ENCODE data around the gene DOCK3.

DOCK3 gene

DNA sequence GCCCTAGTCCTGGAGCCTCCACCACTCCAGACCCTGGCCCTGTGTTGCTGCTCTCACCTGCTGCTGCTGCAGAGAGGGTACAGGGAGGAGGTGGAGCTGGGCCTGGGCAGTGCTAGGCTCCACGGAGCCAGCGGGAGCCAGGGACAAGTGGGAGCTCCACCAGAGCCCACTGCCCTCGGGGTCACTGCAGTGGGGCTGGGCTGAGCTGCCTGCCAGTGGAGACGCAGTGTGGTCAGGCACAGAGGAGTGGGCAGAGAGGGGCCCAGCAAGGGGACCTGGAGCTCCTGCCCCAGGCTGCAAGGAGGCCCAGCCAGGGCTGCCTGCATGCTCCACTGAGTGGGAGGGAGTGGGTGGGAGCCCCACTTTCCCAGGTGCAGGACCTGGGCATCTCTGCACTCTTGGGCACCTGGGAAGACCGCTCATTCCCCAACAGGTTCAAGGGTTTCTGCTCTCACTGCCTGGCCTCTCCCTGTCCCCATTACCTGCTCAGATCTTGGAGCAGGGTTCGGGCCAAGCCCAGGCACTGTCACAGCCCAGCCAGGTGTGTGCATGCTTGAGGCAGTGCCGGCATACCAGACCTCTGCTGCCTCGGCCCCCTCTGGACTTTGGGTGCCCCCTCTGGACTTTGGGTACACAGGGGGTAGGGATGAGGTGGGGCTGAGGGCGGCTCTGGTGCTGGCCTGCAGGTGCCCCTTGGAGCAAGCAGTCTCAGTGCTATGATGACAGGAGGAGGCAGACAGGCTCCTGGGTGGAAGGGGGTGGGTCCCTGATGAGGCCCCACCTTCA, 308.0 kb downstream of the DOCK3 start:
- FAIRE-seq, result no peak
- TF ChIP-seq POLR2A (IDR thresholded peaks at IDR 0.05; ENCODE audit: low read depth, low read length) (no peak), POLR2AphosphoS5 (IDR thresholded peaks at IDR 0.05; ENCODE audit: low read depth, low read length) (no peak), TAF1 (IDR thresholded peaks at IDR 0.05; ENCODE audit: borderline replicate concordance, low read depth, low read length) (no peak)
- no peak for DNase-seq (ENCODE audit: insufficient read length)

DNA sequence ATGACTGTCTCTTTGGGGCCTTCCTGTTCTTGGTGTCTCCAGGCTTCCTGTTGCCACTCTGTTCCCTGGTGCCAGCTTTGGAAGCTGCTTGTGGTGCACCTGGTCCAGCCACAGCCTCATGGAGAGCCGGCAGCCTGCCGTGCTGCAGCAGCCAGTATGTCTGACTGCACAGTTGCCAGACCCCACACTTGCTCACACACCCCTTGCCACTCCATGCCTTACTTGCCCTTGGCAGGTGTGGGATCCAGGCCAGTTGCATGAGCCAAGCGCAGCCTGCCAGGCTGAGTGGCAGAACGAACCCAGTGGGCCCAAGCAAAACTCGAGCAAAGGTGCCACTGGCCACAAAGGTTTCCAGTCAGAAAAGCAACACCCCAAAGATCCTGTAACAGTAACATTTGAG, 309.2 kb downstream of the DOCK3 start:
- DNase-seq (ENCODE audit: insufficient read length), result no peak
- TF ChIP-seq POLR2AphosphoS5 (IDR thresholded peaks at IDR 0.05; ENCODE audit: low read depth, low read length), result no peak
- no peak for TF ChIP-seq TAF1 (IDR thresholded peaks at IDR 0.05; ENCODE audit: borderline replicate concordance, low read depth, low read length)
- TF ChIP-seq POLR2A (IDR thresholded peaks at IDR 0.05; ENCODE audit: low read depth, low read length), result no peak
- no peak for FAIRE-seq

DNA sequence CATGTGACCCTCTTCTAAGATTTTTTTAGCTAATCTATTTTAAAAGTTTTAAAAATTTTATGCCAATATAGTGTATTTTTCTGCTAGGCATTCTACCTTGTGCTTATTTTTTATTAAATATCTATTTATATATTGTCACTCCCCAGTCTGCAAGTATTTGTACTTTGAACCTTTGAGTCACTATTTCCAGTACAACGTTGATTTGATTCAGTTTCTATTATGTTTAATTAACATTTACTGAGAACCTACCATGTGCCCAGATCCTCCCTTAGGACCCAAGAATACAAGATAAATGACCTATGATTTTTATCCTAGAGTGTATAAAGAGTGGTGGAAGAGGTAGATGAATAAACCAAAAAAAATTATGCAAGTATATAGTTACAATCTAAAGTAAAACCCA, 311.2 kb downstream of the DOCK3 start:
- FAIRE-seq (no peak), DNase-seq (ENCODE audit: insufficient read length) (no peak)
- TF ChIP-seq TAF1 (IDR thresholded peaks at IDR 0.05; ENCODE audit: borderline replicate concordance, low read depth, low read length) (no peak), POLR2AphosphoS5 (IDR thresholded peaks at IDR 0.05; ENCODE audit: low read depth, low read length) (no peak)

DNA sequence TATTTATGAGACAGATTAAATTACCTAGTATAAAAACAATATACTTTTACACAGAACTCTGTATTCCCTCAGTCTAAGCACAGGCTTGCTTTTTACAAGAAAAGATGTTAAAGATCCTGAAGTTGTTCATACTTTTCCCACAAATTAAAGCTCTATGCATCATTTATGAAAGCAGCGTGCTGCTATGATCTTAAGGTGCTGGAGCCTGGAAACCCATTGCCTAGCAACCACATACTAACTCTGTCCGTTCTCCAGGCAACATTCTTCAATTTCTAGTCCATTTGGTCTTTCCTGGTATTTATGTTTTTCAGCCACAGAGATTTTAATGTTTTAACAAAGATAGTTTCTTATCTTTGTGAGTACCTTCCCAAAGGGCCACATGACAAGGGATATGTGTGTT, 312.0 kb downstream of the DOCK3 start:
- DNase-seq (ENCODE audit: insufficient read length), result no peak
- no peak for FAIRE-seq
- TF ChIP-seq POLR2AphosphoS5 (IDR thresholded peaks at IDR 0.05; ENCODE audit: low read depth, low read length), result no peak

DNA sequence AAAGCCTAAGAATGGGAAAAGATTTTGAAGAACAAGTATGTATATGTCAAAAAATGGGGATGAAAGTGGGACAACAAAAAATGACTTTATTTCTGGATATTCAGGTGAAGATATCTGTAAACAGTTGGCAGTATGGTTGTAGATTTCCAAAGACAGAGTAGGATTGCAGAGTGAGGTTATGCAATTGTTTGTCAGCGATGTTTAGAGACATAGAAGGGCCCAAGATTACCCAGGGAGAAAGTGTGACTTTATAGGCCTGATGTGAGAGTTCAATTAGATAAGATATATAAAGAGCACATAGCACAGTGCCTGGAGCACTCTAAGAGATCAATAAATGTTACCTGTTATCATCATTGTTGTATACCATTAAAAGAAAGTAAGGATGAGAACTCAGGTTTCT, 319.8 kb downstream of the DOCK3 start:
- no peak for DNase-seq (ENCODE audit: insufficient read length)
- no peak for FAIRE-seq
- TF ChIP-seq POLR2AphosphoS5 (IDR thresholded peaks at IDR 0.05; ENCODE audit: low read depth, low read length), result no peak
- no peak for TF ChIP-seq POLR2A (IDR thresholded peaks at IDR 0.05; ENCODE audit: low read depth, low read length)
- no peak for TF ChIP-seq TAF1 (IDR thresholded peaks at IDR 0.05; ENCODE audit: borderline replicate concordance, low read depth, low read length)

DNA sequence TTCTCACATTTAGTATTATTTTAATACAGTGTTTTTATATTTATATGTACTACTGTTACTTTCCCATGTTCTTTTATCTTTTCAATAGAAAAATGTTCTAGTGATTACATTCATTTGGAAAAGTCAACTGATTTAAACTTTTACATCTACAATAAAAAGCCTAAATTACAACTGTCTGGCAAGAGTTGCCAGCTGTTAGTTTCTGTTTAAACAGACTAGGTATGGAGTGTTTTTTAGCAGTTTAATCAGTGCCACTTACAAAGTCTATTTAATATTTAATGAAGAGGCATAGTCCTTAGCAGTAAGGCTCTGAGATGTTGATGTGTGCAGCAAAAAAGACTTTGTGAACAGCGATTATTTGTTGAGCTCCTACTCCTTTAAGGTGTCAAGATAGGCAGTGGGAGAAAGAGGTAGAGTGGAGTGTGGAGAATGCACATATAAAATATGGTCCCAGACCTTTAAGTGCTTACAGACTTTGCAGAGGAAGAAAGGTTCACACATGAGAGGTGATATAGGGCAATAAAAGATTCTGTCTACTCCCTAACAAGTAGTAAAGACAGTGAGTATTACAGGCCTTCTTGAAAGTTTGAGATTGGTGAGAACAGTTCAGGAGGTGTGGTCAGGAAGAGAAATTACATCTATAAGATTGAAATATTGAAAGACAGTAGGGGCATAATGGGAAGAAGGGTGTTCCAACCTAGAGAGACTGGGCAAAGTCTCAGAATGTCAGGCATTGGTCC, 320.5 kb downstream of the DOCK3 start:
- TF ChIP-seq TAF1 (IDR thresholded peaks at IDR 0.05; ENCODE audit: borderline replicate concordance, low read depth, low read length), result no peak
- TF ChIP-seq POLR2A (IDR thresholded peaks at IDR 0.05; ENCODE audit: low read depth, low read length), result no peak
- no peak for TF ChIP-seq POLR2AphosphoS5 (IDR thresholded peaks at IDR 0.05; ENCODE audit: low read depth, low read length)
- DNase-seq (ENCODE audit: insufficient read length) (no peak), FAIRE-seq (no peak)

DNA sequence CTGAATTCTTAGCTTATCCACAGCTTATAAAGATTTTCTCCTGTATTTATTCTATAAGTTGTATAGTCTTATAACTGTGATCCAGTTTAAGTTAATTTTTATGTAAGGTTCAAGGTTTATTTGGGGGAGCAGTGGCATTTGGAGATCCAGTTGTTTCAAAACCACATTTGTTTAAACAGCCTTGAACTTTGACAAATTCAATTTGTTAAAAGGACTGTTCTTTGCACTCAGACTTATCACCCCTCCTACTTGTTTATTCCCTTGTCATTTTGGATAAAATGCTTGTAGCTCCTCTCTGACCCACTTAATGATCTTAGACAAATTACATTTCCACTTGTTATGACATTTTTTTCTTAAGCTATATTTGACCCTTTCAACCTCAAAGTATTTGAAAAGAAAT, 327.8 kb downstream of the DOCK3 start:
- FAIRE-seq (no peak), DNase-seq (ENCODE audit: insufficient read length) (no peak)
- TF ChIP-seq TAF1 (IDR thresholded peaks at IDR 0.05; ENCODE audit: borderline replicate concordance, low read depth, low read length) (no peak), POLR2A (IDR thresholded peaks at IDR 0.05; ENCODE audit: low read depth, low read length) (no peak)

DNA sequence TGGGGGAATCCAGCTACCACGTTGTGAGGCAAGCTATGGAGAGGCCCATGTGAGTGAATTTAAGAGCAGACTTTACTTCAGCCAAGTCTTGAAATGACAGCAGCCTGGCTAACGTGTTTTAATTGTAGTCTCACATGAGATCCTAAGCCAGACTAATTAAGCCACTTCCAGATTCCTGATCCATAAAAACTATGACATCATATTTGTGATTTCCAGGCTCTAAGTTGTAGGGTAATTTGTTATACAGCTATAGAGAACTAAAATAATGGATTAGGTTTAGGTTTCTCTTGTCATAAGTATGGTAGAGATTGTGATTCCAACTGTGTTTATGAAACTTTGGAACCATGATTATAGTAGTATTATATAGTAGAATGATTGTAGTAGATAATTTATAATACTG, 329.5 kb downstream of the DOCK3 start:
- no peak for TF ChIP-seq TAF1 (IDR thresholded peaks at IDR 0.05; ENCODE audit: borderline replicate concordance, low read depth, low read length)
- no peak for TF ChIP-seq POLR2A (IDR thresholded peaks at IDR 0.05; ENCODE audit: low read depth, low read length)
- no peak for TF ChIP-seq POLR2AphosphoS5 (IDR thresholded peaks at IDR 0.05; ENCODE audit: low read depth, low read length)
- FAIRE-seq (no peak), DNase-seq (ENCODE audit: insufficient read length) (no peak)

DNA sequence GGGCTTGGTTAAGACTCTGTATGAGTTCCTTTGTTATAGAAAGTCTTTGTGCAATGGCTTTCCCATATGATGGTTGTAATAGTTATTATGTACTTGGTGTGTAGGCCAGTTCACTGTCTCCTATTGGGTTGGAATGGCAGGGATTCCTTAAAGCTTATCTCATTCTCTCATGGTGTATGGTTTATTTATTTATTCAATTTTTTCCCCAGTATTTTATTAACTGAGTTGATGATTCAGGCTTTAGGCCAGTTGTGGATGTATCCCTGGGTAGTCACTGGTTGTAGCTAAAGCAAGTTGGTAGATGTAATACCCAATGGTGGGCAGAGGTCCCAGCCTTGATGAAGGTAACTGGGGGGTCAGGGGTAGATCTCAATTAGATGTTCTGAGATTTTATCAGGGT, 349.4 kb downstream of the DOCK3 start:
- FAIRE-seq (no peak), DNase-seq (ENCODE audit: insufficient read length) (no peak)
- TF ChIP-seq TAF1 (IDR thresholded peaks at IDR 0.05; ENCODE audit: borderline replicate concordance, low read depth, low read length) (no peak), POLR2AphosphoS5 (IDR thresholded peaks at IDR 0.05; ENCODE audit: low read depth, low read length) (no peak), POLR2A (IDR thresholded peaks at IDR 0.05; ENCODE audit: low read depth, low read length) (no peak)

DNA sequence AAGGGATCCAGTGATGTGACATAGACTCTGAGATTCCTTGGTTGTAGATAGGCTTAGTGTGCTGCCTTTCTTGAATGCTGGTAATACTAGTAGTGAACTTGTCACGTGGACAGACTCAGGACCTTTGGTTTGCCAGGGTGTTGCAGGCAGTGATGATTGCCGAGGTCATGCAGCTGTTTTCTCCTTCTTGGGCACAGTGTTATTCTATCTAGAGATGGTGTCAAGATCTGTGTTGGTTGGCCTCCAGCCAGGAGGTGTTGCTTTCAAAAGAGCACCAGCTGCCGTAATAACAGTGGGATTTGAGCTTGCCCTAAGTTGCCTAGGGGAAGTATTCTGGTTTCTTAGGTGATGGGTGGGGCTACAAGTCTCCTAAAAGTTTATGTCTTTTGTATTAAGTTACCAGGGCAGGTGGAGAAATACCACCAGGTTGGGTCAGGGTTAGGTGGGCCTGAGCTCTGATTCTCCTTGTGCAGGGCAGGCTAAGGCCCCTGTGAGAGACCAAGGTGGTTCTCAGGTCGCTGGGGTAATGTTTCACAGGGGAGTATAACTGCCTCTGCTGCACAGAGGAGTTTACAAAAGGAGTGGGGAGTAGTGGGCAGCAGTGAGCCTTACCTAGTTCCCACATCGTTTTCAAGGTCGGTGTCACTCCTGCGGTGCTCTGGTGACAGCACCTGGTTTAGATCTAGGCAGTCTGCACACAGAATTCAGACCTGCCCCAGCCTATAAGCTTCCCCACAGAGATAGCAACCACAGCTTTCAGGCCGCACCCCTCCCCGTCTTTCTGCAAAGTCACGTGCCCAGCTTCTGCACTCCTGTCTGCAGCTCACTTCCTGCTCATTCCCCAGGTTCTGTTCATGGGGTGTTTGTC, 350.3 kb downstream of the DOCK3 start:
- TF ChIP-seq POLR2A (IDR thresholded peaks at IDR 0.05; ENCODE audit: low read depth, low read length) (no peak), POLR2AphosphoS5 (IDR thresholded peaks at IDR 0.05; ENCODE audit: low read depth, low read length) (no peak), TAF1 (IDR thresholded peaks at IDR 0.05; ENCODE audit: borderline replicate concordance, low read depth, low read length) (no peak)
- no peak for FAIRE-seq
- no peak for DNase-seq (ENCODE audit: insufficient read length)

DNA sequence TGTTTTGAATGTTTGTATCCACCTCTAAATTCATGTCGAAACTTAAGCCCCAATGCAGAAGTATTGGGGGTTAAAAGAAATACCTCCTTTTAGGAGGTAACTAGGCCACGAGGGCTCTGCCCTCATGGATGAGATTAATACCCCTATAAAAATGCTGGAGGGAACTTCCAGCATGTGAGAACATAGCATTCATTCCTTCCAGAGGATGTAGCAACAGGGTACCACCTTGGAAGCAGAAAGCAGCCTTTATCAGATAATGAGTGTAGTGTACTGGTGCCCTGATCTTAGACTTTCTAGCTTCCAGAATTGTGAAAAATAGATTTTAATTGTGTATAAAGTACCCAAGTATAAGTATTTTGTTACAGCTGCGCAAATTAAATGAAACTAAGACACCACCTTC, 356.9 kb downstream of the DOCK3 start:
- no peak for DNase-seq (ENCODE audit: insufficient read length)
- no peak for FAIRE-seq
- TF ChIP-seq POLR2AphosphoS5 (IDR thresholded peaks at IDR 0.05; ENCODE audit: low read depth, low read length) (no peak), POLR2A (IDR thresholded peaks at IDR 0.05; ENCODE audit: low read depth, low read length) (no peak), TAF1 (IDR thresholded peaks at IDR 0.05; ENCODE audit: borderline replicate concordance, low read depth, low read length) (no peak)
